ENCODE data around the gene PGS1.

The PGS1 gene

DNA sequence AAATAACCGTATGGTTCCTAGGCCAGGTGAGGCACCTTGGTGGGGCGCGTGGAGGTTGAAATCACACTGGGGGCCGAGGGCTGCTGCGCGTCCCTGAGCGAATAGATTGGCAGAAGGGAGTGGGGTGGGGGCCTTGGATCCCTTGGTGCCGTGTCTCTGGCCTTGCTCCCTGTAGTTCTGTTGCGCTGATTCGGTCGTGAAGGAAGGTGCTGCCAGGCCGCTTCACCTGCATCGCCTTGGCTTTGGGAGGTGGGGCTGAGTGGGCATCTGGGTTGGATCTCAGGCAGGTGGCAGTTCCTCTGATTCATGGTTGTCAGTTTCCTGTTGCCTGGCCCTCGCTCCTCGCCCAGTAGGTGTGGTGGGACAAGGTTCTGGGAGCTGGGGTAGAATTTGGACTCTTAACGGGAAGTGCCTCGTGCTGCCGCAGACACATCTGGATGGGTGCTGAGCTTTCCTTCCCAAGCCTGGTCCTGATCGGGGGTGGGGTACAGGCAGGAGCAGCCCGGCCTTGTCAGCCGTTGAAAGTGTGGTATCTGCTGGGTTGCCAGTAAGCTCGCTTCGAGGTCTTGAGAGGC is 30.1 kb downstream of the PGS1 start:
- no peak for DNase-seq (ENCODE audit: low read depth in 2 of 2)

DNA sequence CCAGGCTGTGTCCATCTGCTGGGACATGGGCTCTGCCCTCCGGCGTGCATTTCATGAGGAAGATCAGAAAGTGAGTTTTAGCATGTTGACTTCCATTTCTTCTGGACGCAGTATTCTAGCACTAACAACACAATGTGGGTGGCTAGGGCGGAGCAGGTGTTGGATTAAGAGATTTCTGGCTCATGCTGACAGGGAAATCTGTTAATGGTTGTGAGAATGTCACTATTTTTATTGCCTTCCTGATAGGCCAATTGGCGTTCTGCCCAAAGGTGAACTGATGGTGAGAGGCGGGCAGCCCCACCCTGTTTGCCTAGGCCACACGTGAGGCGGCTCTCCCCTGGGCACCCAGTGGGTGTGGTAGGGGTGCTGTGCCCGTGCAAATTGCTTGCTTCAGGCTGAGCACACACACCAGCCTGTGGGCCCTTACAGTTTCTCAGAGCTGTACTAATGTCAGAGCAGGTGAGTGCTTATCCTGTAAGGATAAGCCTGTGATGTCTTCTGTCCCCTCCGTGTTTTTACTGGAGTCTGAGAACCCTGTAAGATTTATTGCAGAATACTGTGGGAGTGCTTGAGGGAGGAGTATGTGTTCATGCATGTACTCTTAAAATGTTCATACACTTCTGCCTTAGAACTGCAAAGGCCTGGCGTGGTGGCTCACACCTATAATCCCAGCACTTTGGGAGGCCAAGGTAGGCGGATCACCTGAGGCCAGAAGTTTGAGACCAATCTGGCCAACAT is 30.9 kb downstream of the PGS1 start:
- no peak for DNase-seq (ENCODE audit: low read depth in 2 of 2)

DNA sequence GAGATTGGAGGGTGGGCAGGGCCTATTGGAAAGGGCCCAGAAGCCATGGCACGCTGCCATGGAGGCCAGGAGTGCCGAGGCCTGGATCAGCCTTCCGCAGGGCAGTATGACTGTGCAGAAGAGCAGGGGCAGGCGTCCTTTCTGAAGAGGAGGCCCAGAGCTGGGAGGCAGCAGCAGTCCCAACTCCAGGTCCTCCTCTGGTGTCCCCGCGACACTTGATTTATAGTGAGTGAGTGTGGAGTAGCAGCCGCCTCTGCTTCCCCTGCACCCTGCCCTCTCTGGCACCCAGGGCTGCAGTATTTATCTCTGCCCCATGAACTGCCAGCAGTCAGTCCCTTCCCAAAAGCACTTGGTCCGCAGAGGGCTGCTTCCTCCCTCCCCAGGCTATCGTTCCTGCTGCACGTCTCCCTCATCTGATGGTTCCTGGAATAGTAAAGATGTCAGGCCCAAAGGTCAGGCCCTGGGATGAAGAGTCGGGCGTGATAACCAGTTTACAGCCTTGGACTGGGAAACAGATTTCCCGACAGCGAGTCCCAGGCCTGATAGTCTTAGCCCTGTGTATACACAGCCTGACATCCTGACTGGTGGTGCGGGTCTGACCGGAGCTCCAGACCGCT is 32.9 kb downstream of the PGS1 start:
- DNase-seq (ENCODE audit: low read depth in 2 of 2) = no peak

DNA sequence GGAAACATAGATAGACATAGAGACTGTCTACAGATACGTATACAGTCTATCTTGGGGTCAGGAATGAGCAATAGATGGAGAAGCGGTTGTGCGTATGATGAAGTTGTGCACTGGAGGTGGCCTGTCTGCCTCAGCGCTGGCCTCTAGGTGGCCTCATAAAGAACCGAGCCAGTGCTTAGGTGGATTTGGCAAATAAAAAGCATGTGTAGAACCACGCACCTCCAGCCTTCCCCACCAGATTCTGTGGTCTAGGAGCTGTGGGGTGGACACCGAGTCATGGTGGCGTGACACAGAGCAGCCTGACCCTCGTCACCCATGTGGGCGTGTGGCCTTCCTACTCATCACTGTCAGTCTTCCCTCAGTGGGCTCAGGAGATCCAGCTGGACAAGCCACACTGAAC is 34.0 kb downstream of the PGS1 start:
- DNase-seq (ENCODE audit: low read depth in 2 of 2) = no peak

DNA sequence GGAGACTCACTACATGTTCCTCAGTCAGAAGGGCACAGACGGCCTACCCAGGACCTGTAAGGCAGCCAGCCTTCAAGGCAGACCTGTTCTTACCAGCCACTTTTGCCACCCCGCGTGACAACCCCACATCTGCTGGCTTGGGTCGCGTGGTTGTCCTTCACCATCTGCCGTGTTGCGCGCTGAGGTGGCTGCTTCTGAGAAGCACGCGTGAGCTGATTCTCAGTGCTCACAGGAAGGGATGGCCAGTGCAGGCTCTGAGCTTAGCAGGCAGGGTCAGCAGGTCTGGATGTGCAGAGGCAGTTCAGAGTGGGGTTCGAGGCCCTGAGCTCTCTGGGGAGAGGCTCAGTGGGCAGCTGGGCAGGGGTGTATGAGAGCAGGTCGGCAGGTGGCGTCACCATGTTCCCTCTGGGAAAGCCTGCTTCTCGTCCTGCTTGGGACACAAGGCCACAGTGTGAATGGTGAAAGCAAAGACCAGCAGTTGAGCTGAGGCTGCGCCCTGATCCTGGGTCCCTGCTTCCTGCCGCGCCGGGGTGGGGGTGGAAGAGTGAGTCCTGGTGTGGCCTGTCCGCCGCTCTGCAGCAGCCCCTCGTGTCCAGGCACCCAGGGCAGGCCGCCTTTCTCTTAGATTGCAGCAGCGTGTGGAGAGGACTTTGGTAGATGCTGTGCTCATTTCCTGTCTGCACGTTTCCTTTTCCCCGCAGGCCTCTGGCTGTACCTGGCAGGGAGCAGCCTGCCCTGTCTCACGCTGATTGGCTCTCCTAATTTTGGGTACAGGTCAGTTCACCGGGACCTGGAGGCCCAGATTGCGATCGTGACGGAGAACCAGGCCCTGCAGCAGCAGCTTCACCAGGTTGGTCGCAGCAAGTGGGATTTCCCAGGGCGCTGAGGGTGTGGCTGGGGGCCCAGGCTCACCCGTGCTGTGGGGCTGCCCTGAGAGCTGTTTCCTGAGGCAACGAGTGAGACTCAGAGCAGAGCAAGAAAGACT is 36.0 kb downstream of the PGS1 start:
- DNase-seq (ENCODE audit: low read depth in 2 of 2) = no peak

DNA sequence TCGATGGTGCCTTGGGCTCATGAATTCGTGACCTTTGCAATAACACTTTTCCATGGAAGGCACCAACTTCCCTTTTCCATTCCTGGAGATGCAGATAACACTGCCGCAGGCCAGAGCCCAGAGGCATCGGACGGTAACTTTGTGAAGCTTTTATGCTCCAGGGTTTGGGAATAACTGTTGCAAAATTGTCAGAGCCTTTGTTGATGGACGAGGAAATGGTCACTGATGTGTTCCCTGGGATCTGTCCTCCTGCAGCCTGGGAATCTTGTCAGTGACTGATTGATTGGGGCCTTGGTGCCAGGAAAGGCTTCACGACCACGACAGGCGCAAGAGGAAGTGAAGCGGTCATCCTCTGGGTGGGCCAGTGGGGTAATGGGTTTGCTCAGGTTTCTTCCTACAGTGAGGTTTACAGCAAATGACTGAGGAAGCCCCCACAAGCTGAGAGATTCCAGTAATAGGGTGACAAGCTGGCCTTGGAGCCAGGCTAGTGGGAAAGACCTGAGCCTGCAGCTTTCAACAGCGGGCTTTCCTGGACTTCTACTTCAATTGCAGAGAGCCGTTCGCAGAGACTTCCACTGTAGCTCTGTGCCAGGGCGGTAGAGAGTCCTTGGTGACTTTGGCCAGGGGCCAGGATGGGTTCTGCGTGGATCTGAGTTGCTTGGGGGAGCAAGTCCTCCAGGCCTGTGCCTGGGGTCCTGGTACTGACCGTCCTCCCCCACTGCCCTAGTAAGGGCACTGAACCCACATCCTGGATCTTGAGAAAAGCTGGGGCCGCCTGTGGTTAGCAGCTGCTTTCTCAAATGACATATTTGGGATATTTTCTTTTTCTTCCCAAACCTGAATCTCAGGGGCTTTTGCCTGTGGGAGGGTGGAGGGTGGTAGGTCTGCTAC is 37.6 kb downstream of the PGS1 start:
- DNase-seq (ENCODE audit: low read depth in 2 of 2) = no peak

DNA sequence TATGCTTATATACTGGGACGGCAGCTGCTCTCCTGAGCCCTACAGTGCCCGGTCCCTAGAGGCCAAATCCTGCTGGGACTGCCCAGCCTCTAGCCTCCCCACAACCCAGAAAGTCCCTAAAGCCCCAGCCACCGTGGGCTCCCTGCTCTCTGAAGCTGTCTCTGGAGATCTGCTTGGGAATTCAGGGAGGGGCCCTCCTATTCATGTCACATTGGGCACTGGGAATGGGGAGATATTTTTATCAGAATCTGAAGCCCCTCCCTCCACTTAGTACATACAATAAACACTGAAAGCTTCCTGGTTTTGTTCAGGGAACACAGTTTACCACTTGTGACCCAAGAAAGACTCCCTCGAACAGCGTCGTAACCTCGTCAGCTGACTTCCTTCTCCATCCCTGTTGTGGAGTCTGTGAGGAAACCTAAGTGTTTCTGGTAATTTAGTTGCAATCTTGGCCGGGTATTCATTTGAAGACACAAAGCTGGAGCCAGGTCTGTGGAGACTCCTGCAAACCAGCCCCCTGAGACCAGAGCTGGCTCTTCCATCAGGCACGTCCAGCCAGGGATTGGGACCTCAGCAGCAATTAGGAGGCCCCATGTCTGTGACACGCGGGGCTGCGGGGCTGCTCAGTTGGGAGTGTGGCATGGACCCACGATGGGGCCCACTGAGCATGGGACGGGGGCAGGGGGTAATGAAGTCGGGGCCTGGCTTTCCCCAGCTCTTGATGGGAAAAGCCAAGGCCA is 38.5 kb downstream of the PGS1 start:
- DNase-seq (ENCODE audit: low read depth in 2 of 2) = no peak

DNA sequence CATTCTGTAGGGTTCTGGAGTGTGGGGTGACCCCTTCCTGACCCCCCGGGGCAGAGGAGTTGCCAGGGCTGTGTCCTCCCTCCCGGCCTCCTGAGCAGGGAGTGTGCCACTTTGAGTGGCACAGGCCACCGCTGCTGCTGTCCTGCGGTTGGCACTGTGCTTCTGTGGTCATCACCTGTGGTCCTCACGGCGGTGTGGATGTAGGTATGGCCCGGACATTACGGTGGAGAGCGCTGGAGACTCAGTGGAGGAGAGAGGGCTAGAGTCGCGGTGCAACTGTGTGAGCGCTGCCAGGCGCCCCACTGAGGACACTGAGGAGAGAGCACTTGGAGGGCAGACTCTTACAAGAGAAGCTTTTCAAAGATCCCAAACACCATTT is 39.1 kb downstream of the PGS1 start:
- DNase-seq (ENCODE audit: low read depth in 2 of 2) = no peak

DNA sequence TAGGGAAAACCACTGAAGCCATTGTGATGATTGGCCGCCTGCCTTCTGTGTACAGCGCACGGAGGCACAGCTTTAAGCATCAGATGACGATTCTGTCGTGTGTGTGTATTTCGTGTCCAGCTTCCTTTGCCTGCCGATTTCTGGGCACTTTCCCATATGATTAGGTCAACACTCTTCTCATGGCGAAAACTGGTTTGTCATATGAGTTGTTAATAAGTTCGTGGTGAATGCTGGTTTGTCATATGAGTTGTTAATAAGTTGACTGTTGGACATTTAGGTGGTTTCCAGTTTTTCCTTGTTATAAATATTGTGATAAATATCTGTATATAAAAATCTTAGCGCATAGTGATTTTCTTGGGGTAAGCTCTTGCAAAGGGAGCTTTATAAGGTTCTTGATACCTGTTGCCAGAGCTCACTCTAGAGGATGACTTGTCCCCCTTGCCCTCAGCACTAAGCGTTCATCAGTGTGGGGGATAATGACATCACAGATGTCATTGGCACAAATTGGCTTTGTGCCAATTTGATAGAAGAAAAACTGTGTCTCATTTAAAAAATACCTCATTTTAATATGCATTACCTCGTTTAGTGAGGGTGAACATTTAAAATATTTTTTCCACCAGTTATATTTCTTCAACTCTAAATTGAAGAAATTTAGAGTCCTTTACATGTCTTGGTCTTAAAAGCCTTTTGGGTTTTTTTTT is 40.0 kb downstream of the PGS1 start:
- no peak for DNase-seq (ENCODE audit: low read depth in 2 of 2)

DNA sequence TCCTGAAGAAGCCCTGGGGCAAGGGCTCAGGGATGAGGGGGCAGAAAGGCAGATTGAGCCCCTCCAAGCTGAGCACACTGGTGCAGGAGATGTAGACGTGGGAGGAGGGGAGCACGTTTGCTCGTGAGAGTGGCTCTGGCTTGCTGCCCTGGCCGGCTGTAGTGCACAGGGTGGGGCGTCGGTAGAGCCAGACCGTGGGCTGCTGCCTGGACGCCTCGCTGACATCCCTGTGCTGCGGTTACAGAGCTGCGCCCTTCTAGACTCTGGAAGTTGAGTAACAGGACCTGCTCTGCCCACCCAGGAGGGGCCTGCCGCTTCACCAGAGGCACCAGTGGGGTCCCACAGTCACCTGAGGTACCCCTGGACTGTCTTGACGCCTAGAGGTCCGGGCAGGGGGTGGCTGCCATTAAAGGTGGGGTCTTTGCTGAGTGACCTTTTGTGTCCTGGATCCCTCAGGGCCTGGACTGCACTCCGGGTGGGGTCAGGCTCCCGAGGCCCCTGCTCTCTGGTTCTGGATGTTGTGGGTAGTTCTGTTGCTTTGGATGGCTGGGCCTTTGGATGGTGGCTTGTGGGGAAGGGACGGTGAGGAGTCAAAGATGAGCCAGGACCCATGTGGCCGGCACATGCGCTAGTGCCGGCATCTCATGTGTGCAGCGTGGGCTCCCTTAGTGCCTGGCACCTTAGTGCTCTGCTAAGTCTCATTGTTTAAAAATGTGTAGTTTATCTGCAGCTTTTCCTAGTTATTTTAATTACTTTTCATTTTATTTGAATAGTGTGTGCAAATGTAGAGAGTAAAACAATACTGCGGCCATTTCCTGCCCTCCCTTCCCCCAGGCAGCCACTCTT is 41.7 kb downstream of the PGS1 start:
- no peak for DNase-seq (ENCODE audit: low read depth in 2 of 2)

DNA sequence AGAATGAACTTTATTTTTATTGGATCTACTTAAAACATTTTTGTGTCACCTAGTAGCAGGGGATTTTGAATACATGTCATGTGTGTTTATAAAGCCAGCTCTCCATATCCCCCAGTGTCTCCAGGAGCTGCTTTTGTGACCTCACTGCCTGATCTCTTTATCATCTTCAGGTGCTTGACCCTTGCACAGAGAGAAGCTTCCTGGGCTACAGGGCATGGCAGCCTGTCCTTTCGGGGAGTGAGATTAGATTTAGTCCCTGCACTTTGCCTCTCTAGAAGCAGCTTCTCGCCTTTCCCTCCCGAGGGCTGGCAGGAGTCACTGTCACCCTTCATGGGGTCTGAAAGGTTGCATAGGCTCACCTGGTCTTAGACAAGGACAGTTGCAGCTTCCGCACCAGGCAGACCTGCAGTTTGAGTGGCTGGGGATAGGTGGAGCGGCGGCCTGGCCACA is 42.7 kb downstream of the PGS1 start:
- DNase-seq (ENCODE audit: low read depth in 2 of 2) = no peak

DNA sequence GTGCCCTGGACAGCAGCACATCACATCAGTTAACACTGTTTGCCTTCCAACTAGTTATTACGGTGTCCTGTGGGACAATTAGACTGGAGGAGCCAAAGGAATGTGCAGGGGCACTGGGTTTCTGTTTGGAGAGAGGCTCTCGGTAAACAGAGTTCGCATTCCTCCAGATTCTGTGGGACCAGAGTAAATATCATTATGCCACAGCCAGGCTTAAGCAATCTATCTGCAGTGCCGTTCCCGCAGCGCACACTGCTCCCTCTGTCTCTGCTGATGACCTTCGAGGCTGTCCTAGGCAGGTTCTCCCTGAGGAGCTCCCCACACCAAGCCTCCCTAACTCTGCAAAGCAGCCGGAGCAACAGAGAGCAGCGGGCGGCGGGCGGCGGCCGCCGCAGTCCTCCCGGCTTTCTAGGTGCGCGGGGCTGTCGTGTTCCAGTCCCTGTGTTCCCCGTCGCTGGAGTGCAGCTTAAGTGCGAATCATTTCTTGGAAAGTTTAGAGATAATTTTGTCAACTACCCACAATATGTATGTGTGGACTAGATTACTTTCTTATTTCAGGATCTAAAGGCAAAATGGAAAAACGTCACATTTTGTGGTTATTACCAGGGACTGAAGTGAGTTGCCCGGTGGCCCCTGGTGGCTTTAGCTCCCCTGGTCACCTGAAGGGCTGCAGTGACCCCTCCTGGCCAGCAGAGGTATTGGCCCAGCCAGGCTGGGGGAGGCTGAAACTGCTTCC is 43.3 kb downstream of the PGS1 start:
- DNase-seq (ENCODE audit: low read depth in 2 of 2) = peak in 1 of 2 experiments; percentile 26

DNA sequence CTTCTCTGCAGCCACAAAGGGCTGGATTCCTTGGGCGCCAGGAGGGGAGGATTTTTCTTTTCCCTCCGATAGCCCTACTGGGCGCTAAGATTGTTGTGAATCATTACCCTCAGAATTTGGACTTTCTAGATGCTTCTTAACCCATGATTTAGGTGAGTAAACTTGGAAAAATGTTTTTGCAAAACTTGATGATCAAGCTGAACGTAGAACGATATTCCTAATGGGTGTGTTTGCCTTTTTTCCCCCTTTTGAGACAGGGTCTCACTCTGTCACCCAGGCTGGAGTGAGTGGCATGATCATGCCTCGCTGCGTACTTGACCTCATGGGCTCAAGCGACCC is 43.8 kb downstream of the PGS1 start:
- no peak for DNase-seq (ENCODE audit: low read depth in 2 of 2)

DNA sequence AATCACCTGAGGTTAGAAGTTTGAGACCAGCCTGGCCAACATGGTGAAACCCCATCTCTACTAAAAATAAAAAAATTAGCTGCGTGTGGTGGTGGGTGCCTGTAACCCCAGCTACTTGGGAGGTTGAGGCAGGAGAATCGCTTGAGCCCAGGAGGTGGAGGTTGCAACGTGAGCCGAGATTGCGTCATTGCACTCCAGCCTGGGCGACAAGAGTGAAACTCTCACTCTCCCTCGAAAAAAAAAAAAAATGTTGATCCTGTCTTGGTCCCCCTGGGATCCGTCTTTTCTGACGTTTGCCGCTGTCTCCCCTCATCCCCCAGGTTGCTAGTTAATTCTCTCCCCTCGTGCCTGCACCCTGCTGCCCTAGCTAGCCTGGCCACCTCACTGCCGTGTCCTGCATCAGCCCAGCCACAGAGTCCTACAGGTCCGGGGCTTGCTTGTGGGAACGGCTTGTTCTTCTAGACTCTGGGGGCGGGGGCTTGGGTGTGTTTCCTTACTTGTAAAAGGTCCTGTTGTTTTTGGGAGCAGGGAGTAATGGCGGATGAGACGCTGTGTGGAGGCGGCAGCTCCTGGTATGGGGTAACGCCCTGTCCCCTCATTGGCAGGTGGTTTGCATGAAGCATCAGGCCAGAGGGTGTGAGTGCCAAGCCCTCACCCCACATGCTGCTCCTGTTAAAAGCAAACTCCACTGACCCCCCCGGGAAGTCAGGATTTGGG is 44.6 kb downstream of the PGS1 start:
- DNase-seq (ENCODE audit: low read depth in 2 of 2) = no peak

DNA sequence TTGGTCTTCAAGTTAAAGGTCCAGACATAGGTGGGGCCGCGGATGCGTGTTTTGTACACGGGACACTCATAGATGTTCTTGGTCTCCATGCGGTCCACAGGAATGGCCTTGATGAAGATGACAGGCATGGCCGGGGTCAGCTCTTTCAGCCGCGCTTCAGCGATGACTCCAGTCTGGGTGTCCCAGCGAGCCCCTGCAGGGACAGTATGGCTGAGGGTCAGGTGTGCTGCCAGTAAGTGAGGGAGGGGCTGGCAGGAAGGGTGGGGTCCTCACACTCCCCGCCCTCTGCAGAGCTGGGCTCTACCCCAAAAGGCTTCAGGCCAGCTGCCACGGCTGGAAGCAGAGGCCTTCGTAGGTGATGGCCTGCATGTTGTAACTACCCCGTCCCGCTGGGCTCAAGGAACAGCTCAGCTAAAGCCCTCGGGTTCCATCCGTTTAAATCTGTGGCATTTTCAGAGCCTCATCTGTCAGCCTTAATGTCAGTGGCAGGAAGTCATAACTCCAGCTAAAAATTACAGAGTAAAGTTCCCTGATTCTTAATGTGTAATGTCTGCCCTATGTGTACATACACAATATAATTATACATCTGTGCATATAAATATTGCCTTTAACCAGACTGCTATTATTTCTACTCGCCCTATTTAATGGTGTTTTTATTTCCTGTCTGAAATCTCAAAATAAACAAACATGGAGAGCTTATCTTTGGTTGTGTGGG is 45.7 kb downstream of the PGS1 start:
- no peak for DNase-seq (ENCODE audit: low read depth in 2 of 2)

DNA sequence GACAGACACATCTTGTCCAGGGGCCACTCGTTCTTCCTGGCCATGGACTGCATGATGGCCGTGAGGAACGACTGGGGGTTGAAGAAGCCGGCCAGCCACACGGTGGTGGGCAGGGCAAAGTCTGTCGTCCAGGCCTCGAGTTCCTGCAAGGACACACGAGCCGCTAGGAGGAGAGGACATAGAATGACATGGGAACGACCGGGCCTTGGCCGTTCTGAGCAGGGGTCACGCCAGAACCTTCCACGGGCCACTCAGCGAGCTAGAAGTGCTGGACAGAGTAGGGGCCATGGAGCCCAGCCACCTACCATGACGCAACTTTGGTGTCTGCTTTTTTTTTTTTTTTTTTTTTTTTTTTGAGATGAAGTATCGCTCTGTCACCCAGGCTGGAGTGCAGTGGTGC is 47.0 kb downstream of the PGS1 start:
- no peak for DNase-seq (ENCODE audit: low read depth in 2 of 2)

DNA sequence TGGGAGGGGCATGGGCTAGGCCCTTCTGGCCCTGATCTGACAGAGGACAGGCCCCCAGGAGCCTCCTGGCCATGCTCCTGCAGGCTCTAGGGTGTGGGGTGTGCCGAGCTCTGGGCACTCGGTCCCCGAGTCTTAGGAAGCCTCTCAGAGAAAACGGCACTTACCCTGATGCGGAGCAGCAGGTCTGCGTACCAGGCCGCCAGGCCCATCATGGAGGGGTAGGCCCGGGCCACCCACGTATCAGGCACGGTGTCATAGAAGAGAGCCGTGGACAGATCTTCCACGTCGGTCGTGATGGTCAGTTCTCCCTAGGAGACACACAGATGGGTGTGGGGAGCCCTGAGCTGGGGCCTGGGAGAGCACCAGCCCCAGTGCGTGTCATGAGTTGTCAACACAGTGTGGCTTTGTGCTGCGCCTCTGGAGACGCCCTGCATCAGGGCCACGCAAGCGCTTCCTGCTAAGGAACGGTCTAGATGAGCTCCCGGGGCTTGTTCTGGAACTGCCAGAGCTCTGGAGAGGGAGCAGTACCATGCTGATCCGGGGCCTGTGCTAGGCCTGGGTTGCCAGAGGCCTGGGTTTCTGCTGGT is 47.9 kb downstream of the PGS1 start:
- DNase-seq (ENCODE audit: low read depth in 2 of 2) = no peak
